ENCODE results near the gene ACAD10.

ACAD10 gene

DNA sequence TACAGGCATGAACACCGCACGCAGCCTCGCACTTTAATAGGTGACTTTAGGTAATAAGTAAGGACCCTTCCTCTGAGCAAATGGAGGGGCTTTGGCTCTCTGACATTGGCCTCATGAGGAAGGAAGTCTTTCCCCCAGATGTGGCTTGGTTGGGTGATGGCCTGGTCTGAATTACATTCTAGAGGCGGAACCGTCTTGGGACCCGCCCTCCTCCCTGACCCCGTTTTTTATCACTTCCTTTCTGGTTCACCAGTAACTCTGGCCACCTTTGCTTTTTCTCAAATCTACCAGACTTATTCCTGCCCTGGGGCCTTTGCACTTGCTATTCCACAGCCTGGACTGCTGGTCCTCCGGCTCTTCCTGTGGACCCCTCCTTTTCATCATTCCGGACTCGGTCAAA, 94.3 kb downstream of the ACAD10 start:
- no peak for DNase-seq

DNA sequence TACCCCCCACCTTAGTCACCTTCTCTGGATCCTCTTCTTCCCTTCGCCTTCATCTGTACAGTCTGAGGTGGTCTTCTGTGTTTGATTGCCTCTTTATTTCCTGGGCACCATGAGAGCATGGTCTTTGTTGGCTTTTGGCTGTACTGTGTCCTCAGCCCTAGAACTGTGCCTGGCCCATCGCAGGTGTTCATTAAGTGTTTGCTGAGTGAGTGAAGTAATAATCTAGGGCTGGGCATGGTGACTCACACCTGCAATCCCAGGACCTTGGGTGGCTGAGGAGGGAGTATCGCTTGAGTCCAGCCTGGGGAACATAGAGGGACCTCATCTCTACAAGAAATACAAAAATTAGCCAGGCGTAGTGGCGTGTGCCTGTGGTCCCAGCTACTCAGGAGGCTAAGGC, 94.8 kb downstream of the ACAD10 start:
- DNase-seq, result no peak

DNA sequence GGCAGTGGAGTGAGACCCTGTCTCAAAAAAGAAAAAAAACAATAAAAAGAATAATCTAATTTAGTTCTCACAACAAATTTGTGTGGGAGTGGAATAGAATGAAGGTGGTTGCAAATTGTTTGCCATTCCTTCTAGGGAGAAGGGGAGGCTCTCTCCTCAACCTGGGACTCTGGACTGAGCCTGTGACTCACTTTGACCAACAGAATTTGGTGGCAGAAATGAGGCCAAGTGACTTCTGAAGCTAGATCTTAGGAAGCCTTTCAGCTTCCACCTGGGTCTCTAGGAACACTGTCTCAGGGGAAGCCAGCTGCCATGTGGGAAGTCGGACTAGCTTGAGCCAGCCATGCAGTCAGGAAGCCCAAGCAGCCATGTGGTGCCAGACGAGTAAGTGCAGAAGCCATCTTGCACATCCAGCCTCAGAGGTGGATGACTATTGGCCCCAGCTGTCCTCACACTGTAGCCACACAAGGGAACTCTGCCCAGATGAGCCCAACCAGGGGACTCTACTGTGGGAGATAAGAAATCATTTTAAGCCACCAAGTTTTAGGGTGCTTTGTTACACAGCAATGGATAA, 95.3 kb downstream of the ACAD10 start:
- DNase-seq, result no peak

DNA sequence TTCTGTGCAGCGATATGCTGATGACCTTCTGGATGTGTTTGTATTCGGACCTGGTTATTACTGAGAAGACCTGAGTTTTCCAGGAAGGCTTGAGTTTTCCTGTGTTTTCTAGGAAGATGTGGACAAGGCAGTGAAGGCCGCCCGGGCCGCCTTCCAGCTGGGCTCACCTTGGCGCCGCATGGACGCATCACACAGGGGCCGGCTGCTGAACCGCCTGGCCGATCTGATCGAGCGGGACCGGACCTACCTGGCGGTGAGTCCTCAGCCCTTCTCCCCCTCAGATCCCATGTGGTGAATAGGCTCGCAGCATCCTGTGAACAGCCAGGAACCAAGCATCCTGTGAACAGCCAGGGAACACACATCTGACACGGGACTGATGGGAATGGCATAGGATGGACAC, 97.2 kb downstream of the ACAD10 start:
- DNase-seq, result no peak

DNA sequence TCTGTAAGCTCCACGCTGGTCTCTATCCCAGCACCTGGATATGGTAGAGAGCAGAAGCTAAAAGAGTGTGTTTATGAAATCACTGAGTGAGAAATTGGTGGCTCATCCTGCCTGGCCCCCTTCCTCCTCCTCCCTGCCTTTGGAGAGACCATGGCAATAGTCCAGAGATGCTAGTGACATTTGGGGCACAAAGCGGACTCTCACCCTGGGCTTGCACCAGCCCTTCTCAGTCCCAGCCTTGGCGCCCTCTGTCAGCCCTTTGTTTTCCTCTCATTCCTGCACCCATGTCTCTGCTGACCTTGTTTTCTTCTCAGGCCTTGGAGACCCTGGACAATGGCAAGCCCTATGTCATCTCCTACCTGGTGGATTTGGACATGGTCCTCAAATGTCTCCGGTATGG, 99.1 kb downstream of the ACAD10 start:
- DNase-seq, result no peak

DNA sequence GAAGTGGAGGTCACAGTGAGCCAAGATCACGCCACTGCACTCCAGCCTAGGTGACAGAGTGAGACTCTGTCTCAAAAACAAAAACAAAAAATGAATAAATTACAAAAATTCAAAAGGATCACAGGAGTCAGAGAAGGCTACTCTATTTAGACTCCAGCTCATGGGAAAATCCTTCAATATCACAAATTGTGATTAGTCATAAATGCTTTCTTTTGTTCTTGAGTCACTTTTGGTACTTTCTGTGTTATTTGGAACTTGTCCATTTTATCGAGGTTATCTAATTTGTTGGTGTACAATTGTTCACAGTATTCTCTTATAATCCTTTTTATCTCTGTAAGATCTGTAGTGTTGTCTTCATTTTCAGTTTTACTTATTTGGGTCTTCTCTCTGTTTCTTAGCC, 99.8 kb downstream of the ACAD10 start:
- no peak for DNase-seq

DNA sequence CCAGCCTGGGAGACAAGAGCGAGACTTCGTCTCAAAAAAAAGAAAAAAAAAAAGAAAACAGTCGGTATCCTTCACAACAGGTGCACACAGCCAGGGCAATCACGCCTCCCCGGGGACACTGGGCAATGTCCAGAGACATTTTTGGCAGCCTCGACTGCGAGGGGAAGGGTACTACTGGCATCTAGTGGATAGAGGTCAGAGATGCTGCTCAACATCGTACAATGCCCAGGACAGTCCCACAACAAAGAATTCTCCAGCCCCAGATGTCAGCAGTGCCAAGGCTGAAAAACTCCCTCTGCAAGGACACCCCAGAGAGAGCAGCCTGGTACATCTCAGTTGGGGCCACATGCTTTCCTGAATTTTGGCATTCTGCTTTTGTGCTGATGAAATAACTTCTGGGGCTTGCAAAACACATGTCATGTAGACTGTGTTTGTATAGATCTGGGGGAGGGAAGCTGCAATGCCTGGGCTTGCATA, 102.4 kb downstream of the ACAD10 start:
- no peak for DNase-seq

DNA sequence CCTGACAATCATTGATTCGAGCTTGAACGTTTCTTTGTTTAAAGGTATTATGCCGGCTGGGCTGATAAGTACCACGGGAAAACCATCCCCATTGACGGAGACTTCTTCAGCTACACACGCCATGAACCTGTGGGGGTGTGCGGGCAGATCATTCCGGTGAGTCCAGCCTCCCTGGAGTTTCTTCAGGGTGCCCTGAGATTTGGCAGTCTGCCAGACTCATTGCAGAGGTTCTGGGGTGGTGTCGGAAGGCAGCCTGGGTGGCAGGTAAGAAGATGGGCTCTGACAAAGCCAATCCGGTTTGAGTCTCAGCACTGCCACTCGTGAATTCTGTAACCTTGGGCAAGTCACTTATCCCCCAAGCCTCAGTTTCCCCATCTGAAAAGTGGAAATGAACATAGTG, 103.9 kb downstream of the ACAD10 start:
- no peak for DNase-seq

DNA sequence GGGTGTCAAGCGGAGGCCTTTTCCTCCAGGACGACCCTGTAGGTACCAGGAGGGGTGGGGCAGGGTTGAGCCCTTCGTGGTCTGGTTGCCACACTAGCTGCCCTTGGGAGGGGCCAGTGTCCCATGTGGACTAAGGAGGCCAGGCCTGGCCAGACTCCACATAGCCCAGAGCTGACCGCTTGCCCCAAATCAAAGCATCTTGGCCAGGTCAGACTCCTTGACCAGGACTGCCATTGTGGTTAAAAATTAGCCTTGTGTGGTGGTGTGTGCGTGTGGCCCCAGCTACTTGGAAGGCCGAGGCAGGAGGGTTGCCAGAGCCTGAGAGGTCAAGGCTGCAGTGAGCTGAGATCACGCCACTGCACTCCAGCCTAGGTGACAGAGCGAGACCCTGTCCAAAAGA, 105.7 kb downstream of the ACAD10 start:
- DNase-seq, result no peak

DNA sequence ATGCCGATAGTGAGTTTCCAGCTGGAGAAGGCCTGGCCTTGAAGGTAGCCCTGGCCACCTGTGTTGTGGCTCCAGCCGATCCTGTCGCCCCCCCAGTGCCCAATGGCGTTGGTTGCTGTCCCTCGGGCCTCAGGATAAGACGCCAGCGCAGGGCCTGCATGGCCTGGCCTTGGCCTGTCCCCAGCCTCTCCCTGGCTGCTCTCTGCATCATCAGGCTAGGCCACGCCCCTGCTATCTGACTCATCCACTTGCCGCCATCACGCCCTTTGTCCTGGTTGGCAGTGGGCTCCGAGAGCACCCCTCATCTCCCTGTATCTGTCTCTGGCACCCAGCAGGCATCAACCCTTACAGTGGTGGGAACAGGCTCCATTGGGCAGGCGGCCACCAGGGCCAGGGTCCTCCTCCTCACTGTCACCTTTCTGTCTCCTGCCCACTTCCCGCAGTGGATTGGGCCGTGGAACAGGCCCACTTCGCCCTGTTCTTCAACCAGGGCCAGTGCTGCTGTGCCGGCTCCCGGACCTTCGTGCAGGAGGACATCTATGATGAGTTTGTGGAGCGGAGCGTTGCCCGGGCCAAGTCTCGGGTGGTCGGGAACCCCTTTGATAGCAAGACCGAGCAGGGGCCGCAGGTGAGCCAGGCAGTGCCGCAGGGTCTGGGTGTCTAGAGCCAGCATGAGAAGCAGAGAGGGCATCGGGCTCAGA, 106.5 kb downstream of the ACAD10 start:
- DNase-seq, result no peak

DNA sequence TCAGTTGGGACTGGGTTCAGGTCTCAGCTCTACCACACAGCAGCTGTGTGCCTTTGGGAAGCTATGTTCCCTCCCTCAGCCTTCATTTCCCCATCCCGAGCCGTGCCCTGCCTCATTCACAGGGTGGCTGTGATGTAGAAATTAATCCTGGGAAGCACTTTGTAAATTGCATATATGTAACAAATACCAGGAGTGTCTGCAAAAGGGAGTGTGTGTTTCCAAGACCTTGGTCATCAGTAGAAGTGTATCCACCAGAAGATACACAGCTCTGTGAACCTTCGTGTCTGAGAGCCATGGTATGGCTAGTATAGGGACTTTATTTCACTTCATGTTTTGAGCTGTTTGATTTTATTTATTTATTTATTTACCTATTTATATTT, 107.0 kb downstream of the ACAD10 start:
- no peak for DNase-seq

DNA sequence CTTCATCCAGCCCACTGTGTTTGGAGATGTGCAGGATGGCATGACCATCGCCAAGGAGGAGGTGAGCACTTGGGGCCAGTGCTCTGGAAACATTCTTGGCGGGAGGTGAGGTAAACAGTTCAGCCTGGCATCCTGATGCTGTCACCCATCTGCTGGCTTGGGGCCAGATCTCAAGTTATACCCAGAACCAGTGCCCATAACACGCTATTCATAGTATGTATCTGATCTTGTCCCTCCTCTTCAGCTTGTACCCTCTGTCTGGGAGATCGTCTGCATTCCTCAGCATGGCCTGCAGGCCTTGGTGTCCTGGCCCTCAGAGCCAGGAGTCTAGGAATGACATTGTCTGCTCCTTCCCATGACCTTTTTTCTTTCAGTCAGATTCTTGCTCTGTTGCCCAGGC, 112.3 kb downstream of the ACAD10 start:
- no peak for DNase-seq

DNA sequence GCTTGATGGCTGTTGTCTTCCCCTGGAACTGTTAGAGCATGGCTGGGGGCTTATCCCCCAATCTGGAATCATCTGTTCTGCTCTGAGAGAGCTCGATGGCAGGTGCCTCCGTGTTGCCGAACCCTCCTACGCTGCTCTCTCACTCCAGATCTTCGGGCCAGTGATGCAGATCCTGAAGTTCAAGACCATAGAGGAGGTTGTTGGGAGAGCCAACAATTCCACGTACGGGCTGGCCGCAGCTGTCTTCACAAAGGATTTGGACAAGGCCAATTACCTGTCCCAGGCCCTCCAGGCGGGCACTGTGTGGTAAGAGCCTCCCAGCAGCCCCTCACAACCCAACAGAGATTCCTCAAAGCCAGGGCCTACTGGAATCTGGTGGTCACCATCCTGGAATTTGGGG, 113.9 kb downstream of the ACAD10 start:
- no peak for DNase-seq

DNA sequence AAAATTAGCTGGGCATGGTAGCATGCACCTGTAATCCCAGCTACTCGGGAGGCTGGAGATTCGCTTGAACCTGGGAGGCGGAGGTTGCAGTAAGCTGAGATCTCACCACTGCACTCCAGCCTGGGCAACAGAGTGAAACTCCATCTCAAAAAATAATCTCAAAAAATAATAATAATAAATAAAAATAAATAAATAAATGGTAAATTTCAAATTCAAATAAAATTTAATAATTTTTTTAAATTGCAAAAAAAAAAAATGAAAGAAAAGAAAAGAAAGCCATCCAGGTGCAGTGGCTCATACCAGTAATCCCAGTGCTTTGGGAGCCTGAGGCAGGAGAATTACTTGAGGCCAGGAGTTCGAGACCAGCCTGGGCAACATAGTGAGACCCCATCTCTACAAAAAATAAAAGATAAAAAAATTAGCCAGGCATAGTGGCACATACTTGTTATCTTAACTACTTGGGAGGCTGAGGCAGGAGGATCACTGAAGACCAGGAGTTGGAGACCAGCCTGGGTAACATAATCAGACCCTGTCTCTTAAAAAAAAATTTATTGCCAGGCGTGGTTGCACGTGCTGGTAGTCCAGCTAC, 117.3 kb downstream of the ACAD10 start:
- DNase-seq, result no peak

DNA sequence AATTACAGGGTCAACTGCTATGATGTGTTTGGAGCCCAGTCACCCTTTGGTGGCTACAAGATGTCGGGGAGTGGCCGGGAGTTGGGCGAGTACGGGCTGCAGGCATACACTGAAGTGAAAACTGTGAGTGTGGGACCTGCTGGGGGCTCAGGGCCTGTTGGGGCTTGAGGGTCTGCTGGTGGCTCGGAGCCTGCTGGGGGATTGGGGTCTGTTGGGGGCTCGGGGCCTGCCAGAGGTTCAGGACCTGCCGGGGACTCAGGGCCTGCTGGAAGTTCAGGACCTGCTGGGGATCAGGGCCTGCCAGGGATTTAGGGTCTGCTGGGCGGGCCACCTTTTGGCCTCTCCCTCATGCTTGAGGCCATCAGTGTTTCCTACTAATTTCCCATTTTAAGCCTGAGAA, 118.0 kb downstream of the ACAD10 start:
- DNase-seq, result no peak

DNA sequence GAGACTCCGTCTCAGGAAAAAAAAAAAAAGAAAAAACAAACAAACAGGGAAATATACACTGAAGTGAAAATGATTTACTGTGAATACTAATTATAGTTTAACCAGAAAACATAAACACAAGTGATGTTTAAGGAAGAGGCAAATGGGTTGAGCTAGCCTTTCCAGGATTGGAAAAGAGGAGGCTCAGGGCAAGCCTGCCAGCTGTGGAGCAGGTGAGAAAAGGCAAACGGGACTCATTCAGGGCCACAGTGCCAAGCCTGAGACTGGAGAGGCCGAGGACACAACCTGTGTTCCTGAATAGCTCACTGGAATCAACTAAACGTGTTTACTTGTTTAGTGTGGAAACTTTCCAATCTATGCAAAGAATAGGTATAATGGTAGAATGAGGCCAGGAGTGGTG, 120.5 kb downstream of the ACAD10 start:
- no peak for DNase-seq

All from activated CD8-positive, alpha-beta memory T cell treated with anti-CD3 and anti-CD28 coated beads, Interleukin-2, amount 50 U/mL, for 4 hours (primary cell).